Esophagus squamous epithelium (tissue), 5 donors: ENCODE data around the gene MICAL3. TPM values are rescaled to one million over a fixed set of nuclear protein-coding genes. Genes with fewer than 3 reads are reported as not detected.

ENCODE experiments used
- DNase-seq: peaks from one replicate; lab custom pipeline; 2025; lab: John Stamatoyannopoulos, UW
- H3K27ac ChIP-seq, 4 donors: fragments of 200-600 bp; sonication (generic); one replicate each; pipeline ENCODE4 v1.5.1; 2016 to 2019; ENCODE audit warnings: mild to moderate bottlenecking in 1 of 4
- H3K27me3 ChIP-seq, 4 donors: fragments of 200-600 bp; sonication (generic); 1 replicate in 3 of 4; 2 replicates in 1 of 4; pipeline versions ENCODE4 v1.5.1 to v1.6.0; 2017 to 2021; ENCODE audit warnings: antibody characterized with exemption in 1 of 4
- H3K36me3 ChIP-seq, 3 donors: fragments of 200-600 bp; sonication (generic); one replicate each; pipeline ENCODE4 v1.5.1; 2016 to 2019
- H3K4me1 ChIP-seq, 3 donors: fragments of 200-600 bp; sonication (generic); one replicate each; pipeline ENCODE4 v1.5.1; 2017 to 2019
- H3K4me3 ChIP-seq, 4 donors: fragments of 200-600 bp; sonication (generic); 1 replicate in 3 of 4; 2 replicates in 1 of 4; pipeline ENCODE4 v1.5.1; 2016 to 2019; ENCODE audit warnings: mild to moderate bottlenecking in 2 of 4, moderate library complexity in 1 of 4
- H3K9me3 ChIP-seq, 3 donors: fragments of 200-600 bp; sonication (generic); one replicate each; pipeline ENCODE4 v1.5.1; 2016 to 2019
- POLR2A ChIP-seq, 4 donors: fragments of 450-650 bp; IDR thresholded peaks; one replicate each; pipeline ENCODE4 v1.6.1; 2017; ENCODE audit warnings: antibody characterized with exemption in 4 of 4, mild to moderate bottlenecking in 4 of 4, moderate library complexity in 3 of 4
- WGBS, 2 donors: methylation state at CpG; one replicate each; pipeline ENCODE4 v1.1.5; 2018; 5-methylcytosine and 5-hydroxymethylcytosine counted together
- intact Hi-C: fragments of 100-400 bp; cut with DNase I; formaldehyde crosslinking; loops from one replicate; pipeline ENCODE4 v1.15.0; 2022
- total RNA-seq, 4 donors: library from RNA; depleted of rRNA; stranded (reverse); fragments of >200 nt; gene quantifications; one replicate each; pipeline ENCODE4 v1.1.0, GENCODE V29; 2016
- TF ChIP-seq, protein P1 (sequence below), 6 experiments: fragments of 450-650 bp in 4 of 6; fragments of 200-600 bp in 2 of 6; sonication (generic) in 2 of 6; IDR thresholded peaks; one replicate each; pipeline ENCODE4 v1.5.1; 2016 to 2019; ENCODE audit warnings: antibody characterized with exemption in 6 of 6, mild to moderate bottlenecking in 4 of 6, moderate library complexity in 4 of 6
- donor health status: DM: yes; HTN: yes; CAD: no.

Gene MICAL3
- total RNA-seq, 4 donors from 2014 or later: 11.2 to 30.9 (median 15.9) TPM

DNA sequence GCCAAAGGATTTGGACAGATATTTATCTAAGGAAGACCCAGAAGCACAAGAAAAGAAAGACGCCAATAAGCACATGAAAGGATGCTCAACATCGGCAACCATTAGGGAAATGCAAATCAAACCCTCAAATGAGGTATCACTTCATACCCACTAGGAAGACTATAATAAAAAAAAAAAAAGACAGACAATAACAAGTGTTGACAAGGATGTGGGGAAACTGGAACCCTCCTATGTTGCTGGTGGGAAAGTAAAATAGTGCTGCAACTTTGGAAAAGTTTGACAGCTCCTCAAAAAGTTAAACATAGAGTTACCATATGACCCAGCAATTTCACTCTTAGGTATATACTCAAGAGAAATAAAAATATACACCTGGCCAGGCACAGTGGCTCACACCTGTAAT lies 47.0 kb downstream of the MICAL3 start:
- TF ChIP-seq POLR2A (IDR thresholded peaks at IDR 0.05): no peak
- TF ChIP-seq, protein P1, sequence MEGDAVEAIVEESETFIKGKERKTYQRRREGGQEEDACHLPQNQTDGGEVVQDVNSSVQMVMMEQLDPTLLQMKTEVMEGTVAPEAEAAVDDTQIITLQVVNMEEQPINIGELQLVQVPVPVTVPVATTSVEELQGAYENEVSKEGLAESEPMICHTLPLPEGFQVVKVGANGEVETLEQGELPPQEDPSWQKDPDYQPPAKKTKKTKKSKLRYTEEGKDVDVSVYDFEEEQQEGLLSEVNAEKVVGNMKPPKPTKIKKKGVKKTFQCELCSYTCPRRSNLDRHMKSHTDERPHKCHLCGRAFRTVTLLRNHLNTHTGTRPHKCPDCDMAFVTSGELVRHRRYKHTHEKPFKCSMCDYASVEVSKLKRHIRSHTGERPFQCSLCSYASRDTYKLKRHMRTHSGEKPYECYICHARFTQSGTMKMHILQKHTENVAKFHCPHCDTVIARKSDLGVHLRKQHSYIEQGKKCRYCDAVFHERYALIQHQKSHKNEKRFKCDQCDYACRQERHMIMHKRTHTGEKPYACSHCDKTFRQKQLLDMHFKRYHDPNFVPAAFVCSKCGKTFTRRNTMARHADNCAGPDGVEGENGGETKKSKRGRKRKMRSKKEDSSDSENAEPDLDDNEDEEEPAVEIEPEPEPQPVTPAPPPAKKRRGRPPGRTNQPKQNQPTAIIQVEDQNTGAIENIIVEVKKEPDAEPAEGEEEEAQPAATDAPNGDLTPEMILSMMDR (IDR thresholded peaks at IDR 0.05): no peak
- H3K4me1 ChIP-seq: peaks cover 16 to 61% (median 21%) of the 10 kb centered on the region in 3 donors
- H3K27me3 ChIP-seq: no peaks in the 10 kb centered on the region
- no peaks in the 10 kb centered on the region for H3K36me3 ChIP-seq
- DNase-seq: no peak
- H3K27ac ChIP-seq: no peak overlapping the region
- intact Hi-C loops: no loop called here
- H3K9me3 ChIP-seq: no peaks in the 10 kb centered on the region
- 82 to 100% methylated on average over 2 of the region's 2 CpGs for WGBS, 2 donors
- no peak overlapping the region for H3K4me3 ChIP-seq

DNA sequence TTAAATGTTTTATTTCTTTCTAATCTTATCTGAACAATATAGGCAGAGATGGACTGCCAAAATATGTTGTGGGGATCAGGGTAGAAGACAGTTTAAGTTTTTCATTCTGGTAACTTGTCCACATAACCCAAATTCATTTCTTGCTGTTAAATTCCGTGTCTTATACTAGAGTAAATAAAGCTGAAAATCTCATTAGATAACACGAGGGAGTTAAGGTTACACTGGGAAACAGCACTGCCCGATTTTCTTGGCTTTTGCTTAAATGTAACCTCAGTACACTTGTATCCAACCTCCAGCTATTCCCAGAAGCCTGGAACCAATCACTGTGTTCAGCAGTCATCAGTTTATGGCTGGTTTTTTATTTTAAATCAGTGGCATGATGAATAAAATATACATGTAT lies 48.2 kb downstream of the MICAL3 start:
- no peak overlapping the region for H3K27ac ChIP-seq
- no peak overlapping the region for H3K4me3 ChIP-seq
- intact Hi-C loops: no loop called here
- WGBS, 2 donors: 34 to 41% methylated on average over 3 of the region's 3 CpGs
- peaks cover 17 to 64% (median 28%) of the 10 kb centered on the region in 3 donors for H3K4me1 ChIP-seq
- H3K36me3 ChIP-seq: no peaks in the 10 kb centered on the region
- DNase-seq: no peak
- TF ChIP-seq POLR2A (IDR thresholded peaks at IDR 0.05): no peak
- TF ChIP-seq, protein P1 (IDR thresholded peaks at IDR 0.05): no peak
- H3K27me3 ChIP-seq: no peaks in the 10 kb centered on the region
- no peaks in the 10 kb centered on the region for H3K9me3 ChIP-seq

DNA sequence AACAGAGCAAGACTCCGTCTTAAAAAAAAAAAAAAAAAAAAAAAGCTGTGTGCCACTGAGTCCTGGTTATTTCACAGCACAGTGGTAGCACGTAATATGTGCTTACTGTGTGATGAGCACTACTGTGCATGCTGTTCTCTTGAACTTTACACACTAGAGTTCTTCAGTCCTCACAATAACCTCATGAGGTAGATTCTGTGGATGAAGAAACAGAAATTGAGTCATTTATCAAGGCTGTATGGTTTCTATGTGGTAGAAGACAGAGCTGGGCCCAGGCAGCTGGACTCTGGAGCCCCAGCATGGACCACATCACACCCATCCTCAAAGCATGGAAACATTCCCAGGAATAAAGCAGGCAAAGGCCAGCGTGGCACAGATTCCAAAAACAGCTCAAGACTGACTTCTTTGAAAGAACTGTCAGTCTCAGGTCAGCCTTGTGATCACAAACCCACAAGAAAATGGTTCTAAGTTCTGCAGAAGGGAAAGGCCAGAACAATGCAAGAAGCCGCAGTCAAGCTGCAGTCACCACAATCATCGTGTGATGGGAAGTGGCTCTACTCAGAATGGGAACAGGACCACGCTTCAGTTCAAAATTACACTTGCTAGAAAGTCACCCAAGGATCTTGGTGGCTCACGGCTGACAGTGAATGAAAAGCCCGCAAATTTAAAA lies 49.5 kb downstream of the MICAL3 start:
- no peaks in the 10 kb centered on the region for H3K27me3 ChIP-seq
- no peaks in the 10 kb centered on the region for H3K36me3 ChIP-seq
- H3K4me1 ChIP-seq: peaks cover 7 to 59% (median 20%) of the 10 kb centered on the region in 3 donors
- intact Hi-C loops: no loop called here
- no peak for DNase-seq
- 80% methylated on average over 8 of the region's 8 CpGs for whole genome bisulfite sequencing, 2 donors
- H3K4me3 ChIP-seq: no peak overlapping the region
- TF ChIP-seq POLR2A (IDR thresholded peaks at IDR 0.05): no peak
- TF ChIP-seq, protein P1 (IDR thresholded peaks at IDR 0.05): no peak
- no peaks in the 10 kb centered on the region for H3K9me3 ChIP-seq
- no peak overlapping the region for H3K27ac ChIP-seq

DNA sequence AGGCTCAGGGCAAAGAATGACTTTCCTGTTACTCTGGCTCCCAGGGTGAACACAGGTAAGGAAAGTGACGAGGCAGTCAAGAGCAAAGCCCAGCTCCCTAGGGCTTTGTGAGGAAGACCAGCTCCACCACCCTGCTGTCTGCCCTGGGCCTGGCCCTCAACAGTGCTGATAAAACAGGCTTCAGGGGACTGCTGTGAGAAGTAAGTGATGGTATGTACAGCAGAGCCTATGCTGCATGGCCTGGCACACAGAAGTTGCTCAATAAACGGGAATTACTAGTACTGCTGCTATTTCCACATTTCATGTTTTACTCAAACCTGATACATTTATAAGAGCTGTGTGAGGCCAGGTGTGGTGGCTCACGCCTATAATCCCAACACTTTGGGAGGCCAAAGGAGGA lies 50.3 kb downstream of the MICAL3 start:
- no peak for DNase-seq
- 67 to 82% methylated on average over 3 of the region's 3 CpGs for WGBS, 2 donors
- H3K9me3 ChIP-seq: no peaks in the 10 kb centered on the region
- no peaks in the 10 kb centered on the region for H3K27me3 ChIP-seq
- intact Hi-C loops: no loop called here
- H3K36me3 ChIP-seq: no peaks in the 10 kb centered on the region
- H3K4me1 ChIP-seq: peaks cover 7 to 59% (median 23%) of the 10 kb centered on the region in 3 donors
- TF ChIP-seq, protein P1 (IDR thresholded peaks at IDR 0.05): no peak
- no peak for TF ChIP-seq POLR2A (IDR thresholded peaks at IDR 0.05)
- no peak overlapping the region for H3K4me3 ChIP-seq
- no peak overlapping the region for H3K27ac ChIP-seq

DNA sequence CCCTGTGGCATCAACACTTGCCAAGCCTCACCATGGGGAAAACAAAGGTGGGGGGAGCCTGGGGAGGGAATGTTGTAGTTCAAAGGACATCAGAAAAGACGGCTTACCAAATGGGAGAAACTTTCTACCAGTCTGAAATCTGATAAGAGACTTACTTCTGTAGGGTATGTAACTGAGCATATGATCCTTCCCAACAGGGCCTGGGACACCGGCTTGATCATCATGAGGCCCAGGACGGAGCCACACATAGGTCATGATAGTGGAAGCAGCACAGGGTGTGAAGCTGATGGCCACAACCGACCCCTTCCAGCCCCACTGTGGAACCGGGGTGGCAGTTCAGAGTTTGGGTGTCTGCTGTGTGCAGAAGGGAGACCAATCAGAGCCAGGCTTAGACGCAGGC lies 51.1 kb downstream of the MICAL3 start:
- Histone ChIP-seq H3K4me1 (peaks cover 7 to 58% (median 23%) of the 10 kb centered on the region in 3 donors), H3K36me3 (no peaks in the 10 kb centered on the region), H3K4me3 (no peak overlapping the region), H3K27me3 (no peaks in the 10 kb centered on the region), H3K9me3 (no peaks in the 10 kb centered on the region), H3K27ac (peak overlapping the region in 3 of 4 donors; percentile 11 to 70 (median 37))
- intact Hi-C loops: no loop called here
- TF ChIP-seq POLR2A (IDR thresholded peaks at IDR 0.05): no peak
- TF ChIP-seq, protein P1 (IDR thresholded peaks at IDR 0.05): no peak
- 89 to 100% methylated on average over 2 to 6 of the region's 6 CpGs for WGBS, 2 donors
- DNase-seq: no peak
